Breast epithelium (tissue), 4 donors: ENCODE measurements around the gene NEK5. TPM values are rescaled to one million over a fixed set of nuclear protein-coding genes. Genes with fewer than 3 reads are reported as not detected.

Source experiments
- DNase-seq, 2 donors: peaks; one replicate each; pipeline ENCODE4 v3.0.0-alpha.2; 2019; ENCODE audit warnings: low spot score in 2 of 2
- H3K27ac ChIP-seq, 2 donors: fragments of 200-600 bp; sonication (generic) in 1 of 2; one replicate each; pipeline ENCODE4 v1.5.1; 2016 to 2019; ENCODE audit warnings: mild to moderate bottlenecking in 1 of 2
- H3K27me3 ChIP-seq, 2 donors: fragments of 200-600 bp; sonication (generic) in 1 of 2; one replicate each; pipeline versions ENCODE4 v1.5.1 to v1.6.0; 2017 to 2019; ENCODE audit warnings: control low read depth in 1 of 2, mild to moderate bottlenecking in 1 of 2
- H3K36me3 ChIP-seq: fragments of 200-600 bp; one replicate; pipeline ENCODE4 v1.5.1; 2019
- H3K4me1 ChIP-seq, 2 donors: fragments of 200-600 bp; sonication (generic); one replicate each; pipeline ENCODE4 v1.5.1; 2016 to 2019; ENCODE audit warnings: control low read depth in 1 of 2
- H3K4me3 ChIP-seq, 3 donors: fragments of 200-600 bp; sonication (generic); 1 replicate in 2 of 3; 2 replicates in 1 of 3; pipeline ENCODE4 v1.5.1; 2016 to 2019; ENCODE audit warnings: mild to moderate bottlenecking in 3 of 3, moderate library complexity in 2 of 3
- H3K9me3 ChIP-seq, 2 donors: fragments of 200-600 bp; sonication (generic) in 1 of 2; one replicate each; pipeline ENCODE4 v1.5.1; 2016 to 2019; ENCODE audit warnings: control low read depth in 1 of 2
- CTCF ChIP-seq, 3 donors: fragments of 450-650 bp; IDR thresholded peaks; one replicate each; pipeline ENCODE4 v1.5.1; 2016 to 2017; ENCODE audit warnings: antibody characterized with exemption in 3 of 3, mild to moderate bottlenecking in 3 of 3, moderate library complexity in 3 of 3
- POLR2A ChIP-seq: fragments of 450-650 bp; IDR thresholded peaks from one replicate; pipeline ENCODE4 v1.6.1; 2016; ENCODE audit warnings: antibody characterized with exemption, mild to moderate bottlenecking, moderate library complexity
- POLR2AphosphoS5 ChIP-seq, 3 donors: sonication (generic); formaldehyde crosslinking; IDR thresholded peaks; one replicate each; pipeline ENCODE4 v1.6.1; 2017; ENCODE audit warnings: antibody characterized with exemption in 3 of 3
- intact Hi-C: fragments of 100-400 bp; cut with DNase I; formaldehyde crosslinking; loops from one replicate; pipeline ENCODE4 v1.15.1; 2023; ENCODE audit warnings: low total_unique reads
- total RNA-seq, 3 donors: library from RNA; depleted of rRNA; stranded (reverse); fragments of >200 nt; gene quantifications; one replicate each; pipeline ENCODE4 v1.1.0, GENCODE V29; 2016

NEK5 gene
- total RNA-seq, 3 donors from 2014 or later: 0.16 to 2.9 (median 0.98) TPM

DNA sequence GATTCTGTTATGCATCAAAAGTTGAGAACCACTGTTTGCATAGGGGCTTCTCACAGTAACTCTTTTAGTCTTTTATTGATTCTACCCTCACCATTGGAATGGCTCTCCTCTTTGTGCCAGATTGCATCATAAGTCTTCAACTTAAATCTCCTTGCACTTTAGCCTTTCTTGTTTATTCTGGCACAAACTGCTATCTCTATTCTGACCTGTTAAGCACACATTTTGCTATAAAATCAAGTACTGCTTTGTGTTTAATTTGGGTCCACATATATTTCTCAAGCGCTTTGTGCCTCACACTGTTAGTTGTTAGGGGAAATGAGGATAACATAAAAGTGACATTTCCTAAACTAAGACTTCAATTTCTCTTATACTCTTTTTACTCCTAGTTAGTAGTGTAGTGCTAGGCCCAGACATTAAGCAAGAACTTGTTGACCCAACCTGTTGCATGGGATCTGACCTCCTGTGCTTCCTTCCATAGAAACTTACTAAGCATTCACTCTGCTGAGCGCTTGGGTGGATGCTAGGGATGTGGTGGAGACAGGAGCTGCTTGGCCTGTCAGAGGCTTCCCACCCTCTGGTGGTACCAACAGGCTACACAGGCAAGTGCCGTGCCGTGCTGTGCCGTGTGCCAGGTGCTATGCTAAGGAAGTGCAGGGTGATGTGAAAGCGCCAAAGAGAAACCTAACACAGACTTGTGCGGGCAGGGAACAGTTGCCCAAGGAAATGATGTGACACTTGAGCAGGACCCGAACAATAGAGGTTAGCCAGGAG is 103.2 kb downstream of the NEK5 start:
- DNase-seq: no peak
- no peak overlapping the region for H3K27ac ChIP-seq
- no peaks in the 10 kb centered on the region for H3K4me1 ChIP-seq
- TF ChIP-seq CTCF (IDR thresholded peaks at IDR 0.05): no peak
- no peak for TF ChIP-seq POLR2A
- TF ChIP-seq POLR2AphosphoS5 (IDR thresholded peaks at IDR 0.05): no peak
- intact Hi-C loops: no loop called here
- peaks cover 5 to 14% of the 10 kb centered on the region in 2 donors for H3K9me3 ChIP-seq
- no peaks in the 10 kb centered on the region for H3K27me3 ChIP-seq
- no peak overlapping the region for H3K4me3 ChIP-seq
- H3K36me3 ChIP-seq: peaks cover 5% of the 10 kb centered on the region

- no peak for TF ChIP-seq POLR2A
- intact Hi-C loops: no loop called here
- Histone ChIP-seq H3K4me3 (no peak within 1 kb of the TSS), H3K9me3 (peaks cover 5 to 11% of the 10 kb centered on the region in 2 donors), H3K4me1 (no peaks in the 10 kb centered on the region), H3K27me3 (no peaks in the 10 kb centered on the region), H3K36me3 (peaks cover 5% of the 10 kb centered on the region), H3K27ac (no peak within 1 kb of the TSS)
- DNase-seq: no peak
Observed at GRCh38 chr13:52024481-52024880, 104.4 kb downstream of the NEK5 start, which contains the start of gene UTP14C. Gene UTP14C (plus strand): TSS chr13:52024691. CDS start chr13:52028805, 4,114 bp downstream.

DNA sequence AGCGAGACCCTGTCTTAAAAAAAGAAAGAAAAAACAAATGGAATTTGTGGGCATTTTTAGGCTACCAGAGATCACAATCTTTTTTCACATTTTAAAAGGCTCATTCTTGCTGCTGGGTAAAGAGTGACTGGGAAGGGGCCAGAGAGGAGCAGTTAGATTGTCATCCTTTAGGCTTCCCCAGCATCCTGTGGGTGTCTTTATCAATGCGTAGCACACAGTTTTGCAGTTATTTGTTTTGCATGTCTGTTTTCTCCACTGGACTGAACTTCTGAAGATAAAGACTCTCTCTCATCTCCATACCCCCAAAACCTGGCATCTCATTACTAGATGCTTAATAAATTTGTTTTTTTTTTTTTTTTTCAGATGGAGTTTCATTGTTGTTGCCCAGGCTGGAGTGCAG is 106.5 kb downstream of the NEK5 start:
- H3K4me3 ChIP-seq: no peak overlapping the region
- TF ChIP-seq POLR2AphosphoS5 (IDR thresholded peaks at IDR 0.05) (no peak), POLR2A (no peak), CTCF (IDR thresholded peaks at IDR 0.05) (no peak)
- intact Hi-C loops: no loop called here
- no peak for DNase-seq
- peaks cover 5% of the 10 kb centered on the region for H3K36me3 ChIP-seq
- H3K27me3 ChIP-seq: no peaks in the 10 kb centered on the region
- H3K9me3 ChIP-seq: peaks cover 0 to 4% of the 10 kb centered on the region in 2 donors
- H3K27ac ChIP-seq: no peak overlapping the region
- no peaks in the 10 kb centered on the region for H3K4me1 ChIP-seq

DNA sequence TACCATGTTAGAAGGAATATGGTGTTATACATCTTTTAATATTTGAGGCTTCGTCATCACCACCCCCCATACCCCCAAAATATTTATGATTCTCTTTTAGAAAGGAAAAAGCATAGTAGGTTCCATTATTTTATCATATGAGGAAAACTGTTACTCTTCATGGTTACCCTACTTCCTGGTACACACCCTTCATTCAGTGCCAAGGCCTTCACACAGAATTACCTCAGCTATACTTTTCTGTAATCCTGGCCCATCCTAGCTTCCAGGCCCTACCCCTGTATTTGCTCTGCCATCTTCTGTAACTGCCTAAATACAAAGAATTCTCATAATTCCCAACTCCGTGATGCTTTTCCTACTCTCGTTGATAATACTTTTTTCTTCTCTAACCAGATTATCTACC is 108.7 kb downstream of the NEK5 start:
- no peaks in the 10 kb centered on the region for H3K27me3 ChIP-seq
- no peaks in the 10 kb centered on the region for H3K4me1 ChIP-seq
- peaks cover 5% of the 10 kb centered on the region for H3K36me3 ChIP-seq
- intact Hi-C loops: no loop called here
- no peak overlapping the region for H3K4me3 ChIP-seq
- no peak overlapping the region for H3K27ac ChIP-seq
- no peak for TF ChIP-seq POLR2A
- no peak for TF ChIP-seq POLR2AphosphoS5 (IDR thresholded peaks at IDR 0.05)
- TF ChIP-seq CTCF (IDR thresholded peaks at IDR 0.05): no peak
- H3K9me3 ChIP-seq: no peaks in the 10 kb centered on the region
- DNase-seq: no peak

DNA sequence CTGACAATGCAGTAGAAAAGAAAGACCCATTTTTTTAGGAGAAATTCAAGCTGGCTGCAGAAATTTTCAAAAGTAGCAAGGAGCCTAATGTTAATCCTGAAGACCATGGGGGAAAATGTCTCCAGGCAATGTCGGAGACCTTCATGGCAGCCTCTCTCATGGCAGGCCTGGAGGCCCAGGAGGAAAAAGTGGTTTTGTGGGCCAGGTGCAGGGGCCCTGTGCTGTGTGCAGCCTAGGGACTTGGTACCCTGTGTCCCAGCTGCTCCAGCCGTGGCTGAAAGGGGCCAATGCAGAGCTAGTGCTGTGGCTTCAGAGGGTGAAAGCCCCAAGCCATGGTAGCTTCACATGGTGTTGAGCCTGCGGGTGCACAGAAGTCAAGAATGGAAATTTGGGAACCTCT is 112.6 kb downstream of the NEK5 start:
- H3K27ac ChIP-seq: no peak overlapping the region
- intact Hi-C loops: no loop called here
- DNase-seq: no peak
- H3K4me3 ChIP-seq: no peak overlapping the region
- no peaks in the 10 kb centered on the region for H3K27me3 ChIP-seq
- TF ChIP-seq POLR2AphosphoS5 (IDR thresholded peaks at IDR 0.05) (no peak), POLR2A (no peak), CTCF (IDR thresholded peaks at IDR 0.05) (no peak)
- H3K9me3 ChIP-seq: no peaks in the 10 kb centered on the region
- no peaks in the 10 kb centered on the region for H3K4me1 ChIP-seq
- no peaks in the 10 kb centered on the region for H3K36me3 ChIP-seq
